HG02840 (cell line): ENCODE data around the gene DTNB.

ENCODE experiments used
- ATAC-seq: cut with Tn5 transposase; IDR thresholded peaks from one replicate; pipeline ENCODE4 v1.9.1; 2021; ENCODE audit warnings: mild to moderate bottlenecking, moderate library complexity, moderate number of reproducible peaks; ENCODE audit not compliant: unreplicated experiment, low FRiP score

DTNB gene

GRCh38 chr2:25514043-25514637 lies 159.2 kb downstream of the DTNB start:
- no peak for ATAC-seq

- no peak for ATAC-seq
These were observed 160.7 kb downstream of the DTNB start for GRCh38 chr2:25512707-25513106.

DNA sequence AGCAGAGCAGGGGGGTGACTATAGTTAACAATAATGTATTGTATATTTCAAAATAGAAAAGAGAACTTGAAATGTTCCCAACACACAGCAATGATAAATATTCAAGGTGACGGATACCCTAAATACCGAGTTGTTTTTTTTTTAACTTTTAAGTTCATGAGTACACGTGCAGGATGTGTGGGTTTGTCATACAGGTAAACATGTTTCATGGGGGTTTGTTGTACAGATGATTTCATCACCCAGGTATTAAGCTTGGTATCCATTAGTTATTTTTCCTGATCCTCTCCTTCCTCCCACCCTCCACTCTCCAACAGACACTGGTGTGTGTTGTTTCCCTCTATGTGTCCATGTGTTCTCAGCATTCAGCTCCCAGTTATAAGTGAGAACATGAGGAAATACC lies 167.2 kb downstream of the DTNB start:
- ATAC-seq = no peak

DNA sequence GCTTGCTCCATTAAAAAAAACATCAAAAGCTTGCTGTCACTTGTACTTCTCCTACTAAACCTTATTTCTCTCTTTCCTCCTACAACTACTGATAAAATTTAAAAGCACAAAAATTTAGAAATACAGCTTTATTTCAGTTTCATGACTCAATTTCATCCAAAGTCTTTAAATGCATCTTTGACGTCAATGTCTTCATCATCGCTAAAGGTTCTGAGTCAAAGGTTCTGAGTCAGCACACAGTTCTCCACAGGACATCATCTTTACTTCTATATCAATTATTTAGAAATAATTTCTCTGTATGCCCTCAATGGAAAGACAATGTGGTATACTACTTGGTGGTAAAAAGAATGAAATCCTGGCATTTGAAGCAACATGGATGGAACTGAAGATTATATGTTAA lies 167.8 kb downstream of the DTNB start:
- ATAC-seq = no peak

DNA sequence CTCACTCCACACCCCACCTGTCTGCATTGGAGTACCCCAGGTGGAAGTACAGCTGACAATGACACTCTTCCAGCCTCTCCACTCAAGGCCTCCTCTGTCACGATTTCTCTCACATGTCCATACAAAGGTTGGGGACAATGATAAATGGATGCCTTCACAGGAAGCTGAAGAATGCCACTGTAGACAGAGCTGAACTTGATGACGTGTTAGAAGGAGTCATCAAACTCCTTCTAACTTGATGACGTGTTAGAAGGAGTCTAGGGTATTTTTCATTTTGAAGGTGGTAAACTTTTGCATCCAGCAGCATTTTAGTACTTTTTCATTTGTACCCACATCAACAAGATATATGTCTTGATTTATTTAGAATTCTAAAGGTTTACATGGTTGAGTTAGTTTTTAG lies 168.2 kb downstream of the DTNB start:
- no peak for ATAC-seq

DNA sequence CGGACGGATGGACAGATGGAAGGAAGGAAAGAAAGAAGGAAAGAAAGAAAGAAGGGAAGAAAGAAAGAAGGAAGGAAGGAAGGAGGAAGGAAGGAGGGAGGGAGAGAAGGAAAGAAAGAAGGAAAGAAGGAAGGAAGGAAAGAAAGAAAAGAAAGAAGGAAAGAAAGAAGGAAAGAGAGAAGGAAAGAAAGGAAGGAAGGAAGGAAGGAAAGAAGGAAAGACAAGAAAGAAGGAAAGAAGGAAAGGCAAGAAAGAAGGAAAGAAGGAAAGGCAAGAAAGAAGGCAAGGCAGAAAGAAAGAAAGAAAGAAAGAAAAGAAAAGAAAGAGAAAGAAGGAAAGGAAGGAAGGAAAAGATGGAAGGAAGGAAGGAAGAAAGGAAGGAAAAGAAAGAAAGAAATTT lies 169.1 kb downstream of the DTNB start:
- no peak for ATAC-seq

- ATAC-seq = no peak
These were observed 174.2 kb downstream of the DTNB start for GRCh38 chr2:25499157-25499556.

DNA sequence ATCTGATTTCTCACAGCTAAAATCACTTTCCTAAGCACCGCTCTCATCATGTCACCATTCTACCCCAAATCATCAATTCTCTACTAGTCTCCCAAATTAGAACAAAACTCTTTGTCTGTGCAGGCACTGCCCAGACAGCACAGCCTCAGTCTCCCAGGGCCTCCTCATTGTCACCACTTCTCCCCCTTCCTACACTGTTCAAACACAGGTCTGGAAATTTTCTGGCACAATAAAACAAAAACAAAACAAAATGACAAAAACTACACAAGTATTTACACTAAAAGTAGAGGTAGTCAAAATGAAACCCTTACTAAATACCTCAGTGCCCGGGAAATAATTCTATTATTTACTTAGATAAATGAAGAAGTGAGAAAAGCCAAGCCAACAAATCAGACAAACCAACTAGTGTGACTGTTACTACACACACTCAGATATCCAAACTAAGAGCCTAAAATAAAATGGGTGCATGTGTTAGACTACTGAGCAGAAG lies 175.4 kb downstream of the DTNB start:
- ATAC-seq = no peak

DNA sequence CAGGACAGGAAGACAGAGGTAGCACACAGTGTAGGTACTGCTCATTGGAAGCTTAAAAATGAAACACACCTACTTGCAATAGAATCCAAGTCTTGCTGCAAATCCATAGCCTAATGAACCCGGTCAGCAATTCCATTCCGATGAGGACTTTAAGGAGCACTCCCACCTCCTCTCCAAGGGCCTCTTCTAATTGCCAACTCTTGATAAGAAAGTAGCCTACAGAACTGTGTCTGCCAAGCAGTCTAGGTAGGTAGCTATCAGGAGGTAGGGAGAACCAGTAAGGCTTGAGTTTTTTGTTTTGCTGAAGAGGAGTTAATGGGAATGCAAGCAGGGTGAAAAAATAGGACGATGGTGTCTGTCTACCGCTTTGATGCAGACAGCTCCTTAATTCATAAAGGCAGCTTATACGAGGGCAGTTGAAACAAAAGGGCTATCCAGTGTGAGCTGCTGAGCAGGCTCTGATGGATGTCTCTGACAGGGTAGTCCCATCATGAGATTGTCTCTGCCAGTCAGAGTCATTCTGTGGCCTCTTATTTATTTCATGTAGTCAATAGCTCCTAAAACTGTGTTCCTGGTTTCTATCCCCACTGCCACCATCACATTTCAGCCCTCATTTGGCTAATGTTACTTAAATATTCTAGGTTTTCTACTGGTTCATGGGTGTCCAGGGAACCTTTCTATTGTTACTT lies 176.0 kb downstream of the DTNB start:
- no peak for ATAC-seq

DNA sequence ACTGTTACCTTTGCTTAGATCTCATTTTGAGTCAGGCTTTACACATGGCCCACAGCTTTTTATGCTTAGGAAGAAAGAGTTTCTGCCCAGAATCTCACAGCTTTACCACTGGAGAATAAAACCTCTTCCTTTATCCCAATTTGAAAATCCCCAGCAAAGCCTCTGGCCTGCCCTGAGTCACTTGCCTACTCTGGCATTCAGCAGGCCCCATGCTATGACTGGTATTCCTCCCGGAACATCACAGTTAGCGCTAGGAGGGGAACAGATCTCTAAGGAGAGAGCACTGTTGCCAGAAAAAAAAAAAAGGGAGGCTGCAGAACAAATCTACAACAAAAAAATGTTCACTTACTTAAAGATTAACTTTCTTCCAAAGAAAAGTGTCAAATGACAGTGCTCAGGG lies 178.8 kb downstream of the DTNB start:
- no peak for ATAC-seq

DNA sequence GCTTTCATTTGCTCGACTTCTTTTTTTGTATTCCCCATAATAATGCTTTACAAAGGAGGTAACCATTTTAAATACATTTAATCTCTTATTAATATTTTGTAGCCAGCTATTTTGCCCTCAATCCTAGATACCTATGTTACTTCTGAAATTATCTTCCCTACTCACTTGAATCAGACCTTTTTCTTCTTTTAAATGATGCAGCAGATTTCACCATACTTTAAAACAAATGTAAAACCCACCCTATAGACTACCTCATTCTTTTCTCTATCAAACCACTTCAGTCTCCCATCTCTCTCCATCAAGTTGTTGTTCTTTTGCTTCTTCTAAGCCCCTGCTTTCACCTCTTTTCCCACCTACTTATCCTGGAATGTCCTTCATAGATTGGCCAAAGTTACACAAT lies 180.2 kb downstream of the DTNB start:
- no peak for ATAC-seq

DNA sequence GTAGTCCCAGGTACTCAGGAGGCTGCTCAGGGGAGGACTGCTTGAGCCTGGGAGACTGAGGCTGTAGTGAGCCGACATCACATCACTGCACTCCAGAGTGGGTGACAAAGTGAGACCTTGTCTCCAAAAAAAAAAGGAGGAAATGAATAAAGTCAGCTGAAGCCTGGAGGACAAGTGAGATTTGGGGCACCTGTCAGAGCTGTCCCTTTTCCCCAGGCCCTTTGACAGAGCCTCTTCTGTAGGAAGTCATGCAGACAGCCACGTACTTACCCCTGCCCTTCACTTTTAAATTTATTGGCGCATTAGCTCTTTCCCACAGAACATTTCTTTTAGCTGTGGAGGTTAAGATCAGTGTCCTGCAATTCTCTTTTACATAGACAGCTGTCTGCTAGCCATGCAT lies 180.7 kb downstream of the DTNB start:
- no peak for ATAC-seq

DNA sequence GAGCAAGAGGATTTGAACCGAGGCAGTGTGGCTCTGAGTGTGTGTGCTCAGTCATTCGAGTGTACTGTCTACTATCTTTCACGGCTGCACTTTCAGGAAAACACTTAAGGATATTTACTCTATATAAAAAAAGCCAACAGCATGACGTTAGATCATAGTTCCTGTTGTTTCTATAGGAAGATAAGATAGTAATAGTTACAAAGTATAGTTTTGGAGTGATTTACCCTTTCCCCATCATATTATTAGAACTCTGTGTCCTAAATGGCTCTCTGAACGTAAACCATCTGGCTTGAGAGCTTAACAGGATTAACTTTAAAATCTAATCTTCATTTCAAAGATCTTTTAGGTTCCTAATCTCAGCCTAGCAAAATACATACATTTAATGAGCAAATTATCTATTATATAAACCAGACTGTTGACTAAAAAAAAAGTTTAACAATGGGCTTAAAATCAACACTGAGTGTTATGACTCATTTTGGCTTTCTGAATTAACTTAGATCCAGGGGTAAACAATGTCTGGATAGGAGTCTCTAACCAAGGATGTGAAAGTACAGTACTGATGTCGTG lies 181.3 kb downstream of the DTNB start:
- ATAC-seq = no peak

- no peak for ATAC-seq
These were observed 182.2 kb downstream of the DTNB start for GRCh38 chr2:25491003-25491696.

- ATAC-seq = no peak
These were observed 183.2 kb downstream of the DTNB start for GRCh38 chr2:25490217-25490616.

DNA sequence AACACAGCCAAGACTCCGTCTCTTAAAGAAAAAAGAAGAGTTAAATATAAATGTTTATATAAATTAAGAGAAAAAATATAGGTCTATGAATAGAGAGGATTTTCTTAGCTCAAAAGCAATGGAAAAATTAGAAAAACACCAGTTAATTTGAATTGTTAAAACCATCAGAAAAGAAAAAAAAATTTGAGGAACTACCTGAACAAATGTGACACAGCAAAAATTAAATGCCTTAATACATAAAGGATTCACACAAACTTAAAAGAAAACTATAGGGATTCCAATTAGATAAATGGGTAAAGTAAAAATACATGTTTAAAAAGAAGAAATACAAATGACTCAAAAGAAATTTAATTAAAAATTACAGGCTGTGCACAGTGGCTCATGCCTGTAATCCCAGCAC lies 183.7 kb downstream of the DTNB start:
- no peak for ATAC-seq

- no peak for ATAC-seq
These were observed 189.6 kb downstream of the DTNB start for GRCh38 chr2:25483607-25484266.

DNA sequence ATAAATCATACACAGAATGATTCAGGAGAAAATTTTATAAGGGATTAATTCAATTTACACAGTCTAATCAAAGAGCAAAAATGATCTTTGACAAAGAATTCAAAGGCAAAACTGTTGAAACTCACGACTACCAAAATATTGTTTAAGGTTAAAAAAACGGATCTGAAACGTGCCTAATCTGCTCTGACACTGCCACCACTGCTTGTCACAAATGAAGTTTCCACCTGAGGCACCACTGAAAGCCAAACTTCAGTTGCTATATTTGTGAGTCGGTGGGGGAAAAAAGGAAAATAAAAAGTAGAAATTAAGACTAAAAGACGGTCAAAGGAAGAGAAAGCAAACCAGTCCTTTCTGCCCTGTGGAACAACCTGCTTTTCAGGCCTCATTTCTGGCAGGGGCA lies 191.0 kb downstream of the DTNB start:
- no peak for ATAC-seq

DNA sequence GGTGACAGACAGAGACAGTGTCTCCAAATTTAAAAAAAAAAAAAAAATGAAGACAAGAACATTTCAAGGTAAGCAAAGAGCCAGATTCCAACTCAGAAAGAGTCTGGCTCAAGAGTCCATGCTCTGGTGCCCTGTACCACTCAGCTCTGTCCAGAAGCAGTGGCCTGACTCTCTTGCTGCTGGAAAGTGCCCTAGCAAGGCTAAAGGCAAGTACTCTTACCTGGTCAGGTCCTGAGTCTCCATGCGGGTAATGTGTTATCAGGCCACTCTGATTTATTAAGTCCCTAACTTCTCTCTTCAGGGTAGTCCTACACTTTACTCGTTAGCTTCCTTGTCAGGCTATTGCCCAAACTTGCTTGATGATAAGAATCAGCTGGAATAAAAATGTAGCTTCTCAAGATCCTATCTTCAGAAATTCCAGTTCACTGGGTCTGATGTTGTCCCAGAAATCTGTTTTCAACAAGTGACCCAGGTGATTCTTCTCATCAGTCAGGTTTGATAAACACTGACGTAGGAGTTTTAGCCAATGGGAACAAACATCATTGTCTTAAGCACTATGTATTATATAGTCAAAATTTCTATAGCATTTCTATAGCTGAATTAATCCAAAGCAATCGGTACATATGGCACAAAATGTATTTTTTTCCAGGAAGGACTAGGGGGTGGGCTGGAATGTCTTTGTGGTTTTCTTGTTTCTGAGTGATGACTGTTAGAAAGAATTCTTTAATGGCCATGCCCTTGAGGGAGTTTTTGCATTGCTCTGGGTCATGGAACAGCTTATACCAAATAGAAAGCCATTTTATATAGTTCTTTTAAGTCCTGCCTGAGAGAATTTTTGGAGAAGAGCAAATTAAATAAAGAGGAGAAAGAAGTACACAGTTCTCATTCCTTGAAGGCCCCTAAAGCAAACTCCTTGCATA lies 191.7 kb downstream of the DTNB start:
- ATAC-seq = no peak

DNA sequence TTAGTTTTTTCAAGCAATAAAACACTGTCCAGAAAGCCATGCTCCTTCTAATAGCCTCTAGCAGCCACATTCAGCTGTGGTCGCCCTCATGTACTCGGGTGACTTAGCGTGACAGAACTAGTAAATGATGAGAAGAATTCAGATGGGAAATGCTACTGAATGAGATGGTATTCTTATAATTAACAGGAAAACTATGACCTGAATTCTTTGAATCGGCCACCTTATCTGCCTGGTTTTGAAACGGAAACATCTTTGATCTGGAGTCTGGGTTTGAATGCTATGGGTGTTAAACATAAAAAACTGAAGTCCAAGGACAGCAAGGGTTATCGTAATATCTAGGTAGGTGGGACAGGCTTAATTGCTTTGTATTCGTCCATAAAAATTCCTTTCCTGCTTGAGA lies 192.8 kb downstream of the DTNB start:
- no peak for ATAC-seq
